PC-3 (cell line): ENCODE measurements around the gene P2RX3. TPM values are rescaled to one million over a fixed set of nuclear protein-coding genes. Genes with fewer than 3 reads are reported as not detected.

Experiments used
- ATAC-seq: fragments of 200-7000 bp; cut with Tn5 transposase; 2 replicates; pipeline ENCODE4 v1.9.1; 2020; ENCODE audit warnings: mild to moderate bottlenecking, moderate library complexity
- BruUV-seq: library from RNA; stranded (reverse); fragments of 400-500 nt; replicated peaks from 2 replicates; lab custom pipeline; 2021; lab: Mats Ljungman, UMichigan
- CTCF ChIA-PET: fragments of 300-600 bp; sonication (Branson Sonifier 250); formaldehyde crosslinking; loops from one replicate; lab custom pipeline; 2022; ENCODE audit warnings: antibody characterized with exemption; lab: Charles Lee
- POLR2A ChIA-PET: fragments of 300-600 bp; sonication (Branson Sonifier 250); formaldehyde crosslinking; loops from one replicate; lab custom pipeline; 2022; ENCODE audit warnings: antibody characterized with exemption; ENCODE audit not compliant: unreplicated experiment; lab: Charles Lee
- DNase-seq: peaks from one replicate; pipeline ENCODE4 v3.0.0-alpha.2; 2015
- H2AFZ ChIP-seq: fragments of 300-600 bp; sonication (generic); 2 replicates; pipeline ENCODE4 v1.6.0; 2016; ENCODE audit warnings: antibody characterized with exemption, low read length
- H3F3A ChIP-seq: fragments of 300-600 bp; sonication (generic); one replicate; pipeline ENCODE4 v1.6.0; 2017; ENCODE audit warnings: antibody characterized with exemption, low read length, control low read depth, mild to moderate bottlenecking; ENCODE audit not compliant: unreplicated experiment
- H3K27ac ChIP-seq: fragments of 300-600 bp; sonication (generic); 2 replicates; pipeline ENCODE4 v1.5.1; 2016; ENCODE audit warnings: mild to moderate bottlenecking, low read length
- H3K27me3 ChIP-seq: fragments of 300-600 bp; sonication (generic); 2 replicates; pipeline ENCODE4 v1.6.1; 2016; ENCODE audit warnings: low read length, mixed read lengths
- H3K36me3 ChIP-seq: fragments of 300-600 bp; sonication (generic); 2 replicates; pipeline ENCODE4 v1.6.1; 2016; ENCODE audit warnings: low read depth, mixed run types, low read length, mixed read lengths
- H3K4me1 ChIP-seq: fragments of 300-600 bp; sonication (generic); 2 replicates; pipeline ENCODE4 v1.5.1; 2016; ENCODE audit warnings: low read length; ENCODE audit not compliant: insufficient read depth
- H3K4me2 ChIP-seq: fragments of 300-600 bp; sonication (generic); 2 replicates; pipeline ENCODE4 v1.6.0; 2016; ENCODE audit warnings: low read length
- H3K4me3 ChIP-seq: fragments of 300-600 bp; sonication (generic); 2 replicates; pipeline ENCODE4 v1.5.1; 2016; ENCODE audit warnings: mild to moderate bottlenecking, low read length, mixed read lengths
- H3K79me2 ChIP-seq: fragments of 300-600 bp; sonication (generic); 2 replicates; pipeline ENCODE4 v1.6.1; 2017; ENCODE audit warnings: low read length, mixed read lengths
- H3K9ac ChIP-seq: fragments of 300-600 bp; sonication (generic); 2 replicates; pipeline ENCODE4 v1.6.0; 2016; ENCODE audit warnings: mild to moderate bottlenecking, low read length
- H3K9me2 ChIP-seq: fragments of 300-600 bp; sonication (generic); replicated peaks from 2 replicates; pipeline ENCODE4 v1.6.1; 2016; ENCODE audit warnings: mixed run types, low read length, mixed read lengths
- H3K9me3 ChIP-seq: fragments of 300-600 bp; sonication (generic); 2 replicates; pipeline ENCODE4 v1.6.1; 2016; ENCODE audit warnings: low read length, mixed read lengths
- H4K20me1 ChIP-seq: fragments of 300-600 bp; sonication (generic); 2 replicates; pipeline ENCODE4 v1.6.1; 2016; ENCODE audit warnings: low read length, mixed read lengths
- EZH2 ChIP-seq: fragments of 300-600 bp; sonication (generic); IDR thresholded peaks from one replicate; pipeline ENCODE4 v1.6.1; 2017; ENCODE audit warnings: antibody characterized with exemption, mild to moderate bottlenecking, low read length; ENCODE audit not compliant: unreplicated experiment
- EZH2phosphoT487 ChIP-seq: fragments of 300-600 bp; sonication (generic); IDR thresholded peaks from 2 replicates; pipeline ENCODE4 v1.6.1; 2018; ENCODE audit warnings: mild to moderate bottlenecking, antibody characterized with exemption, low read length, borderline replicate concordance
- intact Hi-C: fragments of 100-400 bp; cut with micrococcal nuclease; formaldehyde crosslinking; loops from 2 replicates; pipeline ENCODE4 v1.9.0; 2023
- total RNA-seq: library from RNA; depleted of rRNA; stranded (reverse); fragments of >200 nt; gene quantifications from 2 replicates; pipeline ENCODE4 v1.2.3, GENCODE V29; 2014
- TF ChIP-seq, protein P1 (sequence below): fragments of 300-600 bp; sonication (generic); conservative IDR thresholded peaks from 2 replicates; pipeline ENCODE4 v1.5.1; 2017; ENCODE audit warnings: antibody characterized with exemption, low read depth, mild to moderate bottlenecking, low read length

P2RX3 gene
- total RNA-seq, 1 experiment from 2014 or later: not detected

- H3K4me2 ChIP-seq: no peak overlapping the region
- intact Hi-C loops: no loop called here
- no peak overlapping the region for H3K9ac ChIP-seq
- no peaks in the 10 kb centered on the region for H3K4me1 ChIP-seq
- no peak overlapping the region for H3K27ac ChIP-seq
- H3K36me3 ChIP-seq: no peaks in the 10 kb centered on the region
- ATAC-seq (no peak), DNase-seq (no peak)
- ChIA-PET POLR2A (no interaction called here), CTCF (no interaction called here)
- no peaks in the 10 kb centered on the region for H4K20me1 ChIP-seq
- no peaks in the 10 kb centered on the region for H3K9me3 ChIP-seq
- no peaks in the 10 kb centered on the region for H3F3A ChIP-seq
- H3K79me2 ChIP-seq: no peaks in the 10 kb centered on the region
- no peak for TF ChIP-seq EZH2
- TF ChIP-seq, protein P1, sequence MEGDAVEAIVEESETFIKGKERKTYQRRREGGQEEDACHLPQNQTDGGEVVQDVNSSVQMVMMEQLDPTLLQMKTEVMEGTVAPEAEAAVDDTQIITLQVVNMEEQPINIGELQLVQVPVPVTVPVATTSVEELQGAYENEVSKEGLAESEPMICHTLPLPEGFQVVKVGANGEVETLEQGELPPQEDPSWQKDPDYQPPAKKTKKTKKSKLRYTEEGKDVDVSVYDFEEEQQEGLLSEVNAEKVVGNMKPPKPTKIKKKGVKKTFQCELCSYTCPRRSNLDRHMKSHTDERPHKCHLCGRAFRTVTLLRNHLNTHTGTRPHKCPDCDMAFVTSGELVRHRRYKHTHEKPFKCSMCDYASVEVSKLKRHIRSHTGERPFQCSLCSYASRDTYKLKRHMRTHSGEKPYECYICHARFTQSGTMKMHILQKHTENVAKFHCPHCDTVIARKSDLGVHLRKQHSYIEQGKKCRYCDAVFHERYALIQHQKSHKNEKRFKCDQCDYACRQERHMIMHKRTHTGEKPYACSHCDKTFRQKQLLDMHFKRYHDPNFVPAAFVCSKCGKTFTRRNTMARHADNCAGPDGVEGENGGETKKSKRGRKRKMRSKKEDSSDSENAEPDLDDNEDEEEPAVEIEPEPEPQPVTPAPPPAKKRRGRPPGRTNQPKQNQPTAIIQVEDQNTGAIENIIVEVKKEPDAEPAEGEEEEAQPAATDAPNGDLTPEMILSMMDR: no peak
- no peak for TF ChIP-seq EZH2phosphoT487
- H3K27me3 ChIP-seq: 0 out of 2 replicates have a peak, but pooled peaks cover 11% of the 10 kb centered on the region
- H3K4me3 ChIP-seq: no peak overlapping the region
- H2AFZ ChIP-seq: no peak overlapping the region
- no peaks in the 10 kb centered on the region for H3K9me2 ChIP-seq
- BruUV-seq: no TSS peak
These were observed 20.8 kb downstream of the P2RX3 start for GRCh38 chr11:57358991-57359390.

DNA sequence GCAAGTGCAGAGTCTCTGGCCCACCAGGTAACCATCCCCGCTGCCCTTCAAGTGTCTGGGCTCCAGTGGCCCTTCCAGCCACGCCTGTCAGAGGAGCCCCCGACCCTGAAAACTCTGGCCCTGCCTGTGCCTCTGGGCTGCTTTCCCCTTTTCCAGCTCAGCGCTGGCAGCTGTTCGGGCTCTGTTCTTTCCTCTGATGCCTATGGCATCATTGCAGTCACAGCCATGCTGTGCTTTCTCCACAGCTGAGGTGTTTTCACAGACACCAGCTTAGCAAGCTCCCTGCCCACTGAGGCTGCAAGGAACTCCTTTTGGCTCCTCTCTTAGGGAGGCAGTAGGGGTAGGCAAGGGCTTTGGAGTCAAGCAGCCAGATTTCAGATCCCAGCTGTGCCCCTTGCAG lies 21.2 kb downstream of the P2RX3 start:
- no peak overlapping the region for H3K4me2 ChIP-seq
- H3K27ac ChIP-seq: no peak overlapping the region

DNA sequence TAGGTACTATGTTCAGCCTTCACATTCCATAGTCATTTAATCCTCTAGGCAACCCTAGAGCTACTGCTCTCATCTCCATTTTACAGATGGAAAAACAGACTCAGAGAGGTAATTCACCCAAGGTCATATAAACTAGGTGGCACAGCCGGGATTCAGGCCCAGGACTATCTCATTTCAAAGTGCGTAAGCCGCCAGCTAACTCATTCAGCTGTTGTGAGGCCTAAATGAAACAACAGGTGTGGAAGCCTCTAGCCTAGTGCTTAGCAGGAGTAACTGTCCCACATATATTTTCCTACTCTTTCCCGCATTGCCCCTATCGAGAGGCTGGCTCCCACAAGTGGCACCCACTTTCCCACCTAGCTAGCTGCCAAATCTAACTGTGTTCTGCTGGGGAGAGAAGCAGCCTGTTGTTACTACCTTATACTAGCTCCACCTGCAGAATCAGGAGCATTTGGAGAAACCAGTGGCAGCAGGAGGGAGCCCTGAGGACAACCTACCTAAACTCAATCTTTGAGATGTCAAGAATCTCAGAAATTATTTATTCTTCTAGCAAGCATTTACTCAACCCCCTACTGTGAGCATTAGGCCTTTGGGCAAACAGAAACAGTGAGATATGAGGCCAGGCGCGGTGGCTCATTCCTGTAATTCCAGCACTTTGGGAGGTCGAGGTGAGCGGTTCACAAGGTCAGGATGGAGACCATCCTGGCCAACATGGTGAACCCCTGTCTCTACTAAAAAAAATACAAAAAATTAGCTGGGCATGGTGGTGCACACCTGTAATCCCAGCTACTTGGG lies 21.9 kb downstream of the P2RX3 start:
- 0 out of 2 replicates have a peak, but pooled peaks cover 13% of the 10 kb centered on the region for H3K27me3 ChIP-seq
- no TSS peak for BruUV-seq
- ATAC-seq: no peak
- H3K79me2 ChIP-seq: no peaks in the 10 kb centered on the region
- H3K9ac ChIP-seq: no peak overlapping the region
- no peak overlapping the region for H3K4me2 ChIP-seq
- no peaks in the 10 kb centered on the region for H3K9me3 ChIP-seq
- POLR2A ChIA-PET: no interaction called here
- H2AFZ ChIP-seq: no peak overlapping the region
- TF ChIP-seq EZH2phosphoT487: no peak
- H3K27ac ChIP-seq: no peak overlapping the region
- CTCF ChIA-PET: no interaction called here
- no peaks in the 10 kb centered on the region for H4K20me1 ChIP-seq
- no peaks in the 10 kb centered on the region for H3F3A ChIP-seq
- intact Hi-C loops: no loop called here
- H3K9me2 ChIP-seq: no peaks in the 10 kb centered on the region
- H3K36me3 ChIP-seq: no peaks in the 10 kb centered on the region
- no peak overlapping the region for H3K4me3 ChIP-seq
- no peak for DNase-seq
- no peaks in the 10 kb centered on the region for H3K4me1 ChIP-seq

More for the DNA sequence above, 21.2 kb downstream of the P2RX3 start:
- no peak for TF ChIP-seq EZH2phosphoT487
- Histone ChIP-seq H3F3A (no peaks in the 10 kb centered on the region), H3K4me1 (no peaks in the 10 kb centered on the region), H2AFZ (no peak overlapping the region), H3K4me3 (no peak overlapping the region), H3K36me3 (no peaks in the 10 kb centered on the region), H3K9ac (no peak overlapping the region), H3K9me2 (no peaks in the 10 kb centered on the region), H3K27me3 (0 out of 2 replicates have a peak, but pooled peaks cover 13% of the 10 kb centered on the region), H3K9me3 (no peaks in the 10 kb centered on the region), H3K79me2 (no peaks in the 10 kb centered on the region), H4K20me1 (no peaks in the 10 kb centered on the region)
- CTCF ChIA-PET: no interaction called here
- BruUV-seq: no TSS peak
- intact Hi-C loops: no loop called here
- ATAC-seq (no peak), DNase-seq (no peak)
- POLR2A ChIA-PET: no interaction called here
